WI38 (cell line): ENCODE measurements around the gene ELP4.

ENCODE experiments used
- H3K4me3 ChIP-seq: 2 replicates; pipeline ENCODE4 v1.5.1; 2011; ENCODE audit warnings: low read depth, mild to moderate bottlenecking, control low read depth, low read length
- TF ChIP-seq, protein P1 (sequence below): IDR thresholded peaks from 2 replicates; pipeline ENCODE4 v1.5.1; 2012; ENCODE audit warnings: low read depth, mild to moderate bottlenecking, control low read depth, low read length

ELP4 gene

DNA sequence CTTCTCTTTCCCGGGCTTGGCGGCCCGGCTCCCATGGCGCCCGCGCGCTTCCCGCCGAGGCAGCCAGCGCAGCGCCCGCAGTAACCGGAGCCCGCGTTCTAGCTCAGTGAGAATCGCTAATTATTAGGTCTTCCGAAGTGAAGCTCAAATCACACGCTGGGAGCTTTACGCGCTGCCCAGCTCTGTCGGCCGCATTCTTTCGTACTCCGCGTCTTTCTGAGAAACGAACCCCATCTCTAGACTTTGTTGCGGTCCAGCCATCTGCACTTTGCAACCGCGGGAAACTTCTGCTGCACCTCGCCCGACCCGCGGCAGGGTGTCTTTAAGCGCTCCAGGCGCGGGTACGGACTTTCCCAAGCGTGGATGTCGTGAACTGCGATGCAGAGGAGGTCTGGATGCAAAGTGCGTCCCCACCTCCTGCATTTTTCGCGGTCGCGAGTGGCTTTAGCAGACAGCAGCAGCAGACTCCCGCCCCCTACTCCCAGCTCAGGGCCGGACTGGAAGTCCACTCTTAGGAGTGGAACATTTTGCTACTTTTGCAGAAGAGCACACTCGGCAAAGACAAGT lies 307.6 kb downstream of the ELP4 start:
- no peak overlapping the region for H3K4me3 ChIP-seq
- TF ChIP-seq, protein P1, sequence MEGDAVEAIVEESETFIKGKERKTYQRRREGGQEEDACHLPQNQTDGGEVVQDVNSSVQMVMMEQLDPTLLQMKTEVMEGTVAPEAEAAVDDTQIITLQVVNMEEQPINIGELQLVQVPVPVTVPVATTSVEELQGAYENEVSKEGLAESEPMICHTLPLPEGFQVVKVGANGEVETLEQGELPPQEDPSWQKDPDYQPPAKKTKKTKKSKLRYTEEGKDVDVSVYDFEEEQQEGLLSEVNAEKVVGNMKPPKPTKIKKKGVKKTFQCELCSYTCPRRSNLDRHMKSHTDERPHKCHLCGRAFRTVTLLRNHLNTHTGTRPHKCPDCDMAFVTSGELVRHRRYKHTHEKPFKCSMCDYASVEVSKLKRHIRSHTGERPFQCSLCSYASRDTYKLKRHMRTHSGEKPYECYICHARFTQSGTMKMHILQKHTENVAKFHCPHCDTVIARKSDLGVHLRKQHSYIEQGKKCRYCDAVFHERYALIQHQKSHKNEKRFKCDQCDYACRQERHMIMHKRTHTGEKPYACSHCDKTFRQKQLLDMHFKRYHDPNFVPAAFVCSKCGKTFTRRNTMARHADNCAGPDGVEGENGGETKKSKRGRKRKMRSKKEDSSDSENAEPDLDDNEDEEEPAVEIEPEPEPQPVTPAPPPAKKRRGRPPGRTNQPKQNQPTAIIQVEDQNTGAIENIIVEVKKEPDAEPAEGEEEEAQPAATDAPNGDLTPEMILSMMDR, result no peak

GRCh38 chr11:31817621-31818424 lies 308.3 kb downstream of the ELP4 start:
- TF ChIP-seq, protein P1, result no peak
- H3K4me3 ChIP-seq, result no peak overlapping the region

DNA sequence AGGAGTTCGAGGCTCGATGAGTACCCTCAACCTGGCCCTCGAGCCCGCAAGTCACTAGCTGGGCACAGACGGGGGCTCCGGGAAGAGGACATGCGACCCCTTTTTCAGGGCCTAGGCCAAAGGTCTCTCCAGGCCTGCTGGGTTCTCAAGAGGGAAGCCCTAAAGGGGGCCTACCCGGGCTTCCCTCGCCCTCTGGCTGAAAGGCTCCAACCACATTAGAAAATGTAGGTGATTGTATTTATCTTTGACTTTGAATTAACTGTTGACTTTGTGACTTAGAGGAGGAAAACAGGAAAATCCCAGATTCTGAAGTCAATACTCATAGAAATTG lies 308.8 kb downstream of the ELP4 start:
- no peak overlapping the region for H3K4me3 ChIP-seq
- TF ChIP-seq, protein P1, result no peak

DNA sequence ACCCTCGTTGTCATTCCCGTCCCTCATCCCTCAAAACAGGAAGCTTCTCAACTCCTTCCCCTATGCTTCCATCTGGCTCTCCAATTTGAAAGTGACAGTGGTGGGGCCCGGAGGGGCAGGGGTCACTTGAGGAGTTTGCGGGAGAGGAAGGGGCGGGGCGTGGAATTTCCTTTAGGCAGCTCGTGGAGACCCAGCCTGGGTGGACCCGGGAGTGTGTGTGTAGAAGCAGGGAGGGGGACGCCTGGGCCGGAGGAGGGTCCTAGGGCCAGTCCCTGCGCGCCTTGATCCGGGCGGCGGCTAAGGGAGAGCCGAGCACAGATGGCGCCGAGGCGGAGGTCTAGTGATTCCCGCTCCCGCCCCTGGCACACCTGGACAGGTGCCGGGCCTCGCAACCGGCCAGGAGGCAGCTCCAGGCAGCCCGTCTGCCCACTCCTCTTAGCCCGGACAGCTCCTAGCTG lies 309.3 kb downstream of the ELP4 start:
- TF ChIP-seq, protein P1, result no peak
- no peak overlapping the region for H3K4me3 ChIP-seq

- H3K4me3 ChIP-seq, result no peak overlapping the region
- TF ChIP-seq, protein P1, result no peak
These were observed 310.3 kb downstream of the ELP4 start for GRCh38 chr11:31819621-31820437.

DNA sequence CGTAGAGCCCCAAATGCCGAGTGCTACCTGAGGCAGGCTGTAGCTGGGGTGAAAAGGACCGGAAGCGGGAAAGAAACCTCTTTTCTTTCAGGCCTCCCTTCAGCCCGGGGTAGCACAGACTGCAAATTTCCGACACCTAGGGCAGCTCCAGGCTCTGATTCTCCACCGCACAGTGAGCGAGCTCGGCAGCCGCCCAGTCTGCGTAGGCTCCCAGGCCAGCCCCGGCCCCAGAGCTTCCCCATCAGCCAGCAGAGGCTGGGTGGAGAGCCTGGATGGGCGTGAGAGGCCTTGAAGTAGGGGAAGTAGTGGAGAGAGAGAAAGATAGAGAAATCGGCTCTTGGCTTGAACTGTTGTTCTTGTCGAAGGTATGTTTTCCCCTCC lies 310.9 kb downstream of the ELP4 start:
- TF ChIP-seq, protein P1, result no peak

More for the DNA sequence above, 310.9 kb downstream of the ELP4 start:
- H3K4me3 ChIP-seq, result no peak overlapping the region
